Activated naive CD8-positive, alpha-beta T cell treated with anti-CD3 and anti-CD28 coated beads, Interleukin-2, amount 50 U/mL, for 24 hours (primary cell): ENCODE measurements around the gene MIAT.
A peak's percentile ranks its signal among the peaks of the same experiment; 100 is the strongest.

Source experiments
- ATAC-seq: fragments of 150-1000 bp; cut with Tn5 transposase; one replicate; pipeline ENCODE4 v1.10.0; 2021
- DNase-seq: peaks from one replicate; pipeline ENCODE4 v3.0.0; 2021
- H3K27ac Mint-ChIP-seq: one replicate; pipeline ENCODE4 v1.8.0; 2021; ENCODE audit warnings: mild to moderate bottlenecking, mixed read lengths
- H3K27me3 Mint-ChIP-seq: one replicate; pipeline ENCODE4 v1.8.0; 2021; ENCODE audit warnings: mixed read lengths
- H3K36me3 Mint-ChIP-seq: one replicate; pipeline ENCODE4 v1.8.0; 2021; ENCODE audit warnings: low read depth, mixed read lengths
- H3K4me1 Mint-ChIP-seq: one replicate; pipeline ENCODE4 v1.8.0; 2021; ENCODE audit warnings: mixed read lengths
- H3K4me3 Mint-ChIP-seq: one replicate; pipeline ENCODE4 v1.8.0; 2021; ENCODE audit warnings: mild to moderate bottlenecking, moderate library complexity, mixed read lengths
- H3K9me3 Mint-ChIP-seq: one replicate; pipeline ENCODE4 v1.8.0; 2021; ENCODE audit warnings: mixed read lengths

Gene MIAT

GRCh38 chr22:26671317-26672059 is 14.1 kb downstream of the MIAT start:
- DNase-seq (peak; percentile 79), ATAC-seq (peak; percentile 60)
- peaks cover 77% of the 10 kb centered on the region for H3K4me1 Mint-ChIP-seq
- H3K27me3 Mint-ChIP-seq: no peaks in the 10 kb centered on the region
- H3K36me3 Mint-ChIP-seq: no peaks in the 10 kb centered on the region
- peak overlapping the region; percentile 96 for H3K27ac Mint-ChIP-seq
- no peaks in the 10 kb centered on the region for H3K9me3 Mint-ChIP-seq
- H3K4me3 Mint-ChIP-seq: peak overlapping the region; percentile 88

GRCh38 chr22:26672060-26672471 is 14.7 kb downstream of the MIAT start:
- ATAC-seq (peak; percentile 18), DNase-seq (no peak)
- H3K27ac Mint-ChIP-seq: peak overlapping the region; percentile 96

GRCh38 chr22:26672590-26673468 is 15.4 kb downstream of the MIAT start:
- Mint-ChIP-seq H3K4me3 (peak overlapping the region; percentile 88), H3K9me3 (no peaks in the 10 kb centered on the region), H3K36me3 (peaks cover 2% of the 10 kb centered on the region), H3K27ac (peak overlapping the region; percentile 96), H3K27me3 (no peaks in the 10 kb centered on the region), H3K4me1 (peaks cover 79% of the 10 kb centered on the region)
- DNase-seq (peak; percentile 93), ATAC-seq (peak; percentile 76)

More at GRCh38 chr22:26672060-26672471, 14.7 kb downstream of the MIAT start:
- Mint-ChIP-seq H3K27me3 (no peaks in the 10 kb centered on the region), H3K9me3 (no peaks in the 10 kb centered on the region), H3K4me3 (peak overlapping the region; percentile 88), H3K36me3 (no peaks in the 10 kb centered on the region), H3K4me1 (peaks cover 79% of the 10 kb centered on the region)

GRCh38 chr22:26673486-26673885 is 16.1 kb downstream of the MIAT start:
- no peak for ATAC-seq
- peaks cover 2% of the 10 kb centered on the region for H3K36me3 Mint-ChIP-seq

DNA sequence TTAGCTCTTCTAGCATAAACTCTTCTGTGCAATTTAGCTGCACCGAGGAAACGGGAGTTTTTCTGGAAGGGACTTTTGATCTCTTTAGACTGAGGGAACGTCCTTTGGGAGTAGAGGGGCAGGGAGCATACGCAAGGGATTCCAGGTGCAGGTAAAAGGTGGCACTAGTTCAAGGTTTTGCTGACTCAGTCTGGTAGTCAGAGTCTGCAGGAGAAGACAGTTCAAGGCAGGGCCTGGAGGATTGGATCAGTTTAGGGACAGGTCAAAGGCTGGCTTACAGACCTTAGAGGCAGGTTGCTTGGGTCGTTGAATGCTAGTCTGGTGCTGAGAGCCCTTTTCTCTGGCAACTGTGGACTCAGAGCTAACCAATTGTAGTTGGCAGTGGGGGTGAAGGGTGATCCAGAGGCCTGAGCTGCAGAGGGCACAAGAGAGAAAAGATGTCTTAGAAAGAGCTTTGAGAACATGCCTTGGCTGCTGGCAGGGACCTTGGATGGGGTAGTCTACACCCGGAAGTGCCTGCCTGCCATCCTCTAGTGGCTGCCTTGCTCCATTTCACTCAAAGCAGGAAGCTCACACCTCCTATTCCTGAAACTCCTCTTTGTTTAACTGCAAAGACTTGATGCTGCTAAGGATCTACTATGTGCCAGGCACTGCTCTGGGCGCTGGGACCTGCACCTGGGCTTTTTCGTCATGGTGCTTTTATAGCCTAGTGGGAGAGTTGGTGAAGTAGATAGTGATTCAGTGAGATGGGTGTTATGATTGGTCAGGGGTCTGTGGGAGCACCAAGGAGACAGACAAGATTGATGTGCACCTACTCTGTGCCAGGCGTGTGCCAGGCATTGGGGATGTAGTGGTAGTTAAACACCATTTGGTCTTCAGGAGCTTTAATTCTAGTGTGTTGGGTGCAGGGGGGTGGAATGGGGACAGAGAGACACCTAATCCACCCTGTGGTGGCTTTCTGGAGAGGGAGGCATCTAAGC is 17.1 kb downstream of the MIAT start:
- peak overlapping the region; percentile 88 for H3K4me3 Mint-ChIP-seq
- peak; percentile 32 for DNase-seq
- peaks cover 2% of the 10 kb centered on the region for H3K36me3 Mint-ChIP-seq

More at GRCh38 chr22:26673486-26673885, 16.1 kb downstream of the MIAT start:
- H3K27me3 Mint-ChIP-seq: no peaks in the 10 kb centered on the region
- DNase-seq: peak; percentile 34
- peak overlapping the region; percentile 96 for H3K27ac Mint-ChIP-seq
- peaks cover 85% of the 10 kb centered on the region for H3K4me1 Mint-ChIP-seq
- H3K4me3 Mint-ChIP-seq: peak overlapping the region; percentile 88
- H3K9me3 Mint-ChIP-seq: no peaks in the 10 kb centered on the region

DNA sequence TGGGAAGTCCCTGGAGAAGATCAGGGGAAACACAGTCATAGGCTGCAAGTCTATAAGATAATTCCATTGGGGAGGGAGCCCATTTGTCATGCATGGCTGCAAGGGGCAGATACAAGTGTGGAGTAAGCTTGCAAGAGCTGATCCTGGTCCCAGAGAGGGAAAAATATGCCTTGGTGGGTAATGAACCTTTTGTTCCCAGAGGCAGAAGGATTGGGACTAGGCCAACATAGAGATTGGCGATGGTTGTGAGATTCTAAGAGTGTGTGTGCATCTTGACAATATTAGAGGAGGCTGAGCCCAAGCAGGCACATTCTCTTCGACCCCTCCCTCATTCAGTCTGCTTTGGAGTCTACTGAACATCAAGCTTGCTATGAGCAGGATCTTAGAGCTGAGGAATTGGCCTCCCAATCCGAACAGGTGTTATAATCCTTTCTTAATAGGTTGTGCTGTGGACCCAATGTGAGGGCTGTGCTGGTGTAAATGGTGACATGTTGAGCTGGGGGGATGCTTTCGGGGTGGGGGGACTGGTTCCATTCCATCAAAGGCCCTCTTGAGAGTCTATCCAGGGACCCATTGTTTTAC is 18.4 kb downstream of the MIAT start:
- no peaks in the 10 kb centered on the region for H3K9me3 Mint-ChIP-seq
- peaks cover 4% of the 10 kb centered on the region for H3K36me3 Mint-ChIP-seq
- H3K4me3 Mint-ChIP-seq: peak overlapping the region; percentile 88
- DNase-seq (no peak), ATAC-seq (no peak)
- peak overlapping the region; percentile 96 for H3K27ac Mint-ChIP-seq
- no peaks in the 10 kb centered on the region for H3K27me3 Mint-ChIP-seq
- H3K4me1 Mint-ChIP-seq: peaks cover 77% of the 10 kb centered on the region

More for the DNA sequence above, 17.1 kb downstream of the MIAT start:
- Mint-ChIP-seq H3K9me3 (no peaks in the 10 kb centered on the region), H3K27me3 (no peaks in the 10 kb centered on the region), H3K27ac (peak overlapping the region; percentile 96), H3K4me1 (peaks cover 86% of the 10 kb centered on the region)
- no peak for ATAC-seq

GRCh38 chr22:26677217-26677616 is 19.8 kb downstream of the MIAT start:
- H3K27ac Mint-ChIP-seq: no peak overlapping the region

DNA sequence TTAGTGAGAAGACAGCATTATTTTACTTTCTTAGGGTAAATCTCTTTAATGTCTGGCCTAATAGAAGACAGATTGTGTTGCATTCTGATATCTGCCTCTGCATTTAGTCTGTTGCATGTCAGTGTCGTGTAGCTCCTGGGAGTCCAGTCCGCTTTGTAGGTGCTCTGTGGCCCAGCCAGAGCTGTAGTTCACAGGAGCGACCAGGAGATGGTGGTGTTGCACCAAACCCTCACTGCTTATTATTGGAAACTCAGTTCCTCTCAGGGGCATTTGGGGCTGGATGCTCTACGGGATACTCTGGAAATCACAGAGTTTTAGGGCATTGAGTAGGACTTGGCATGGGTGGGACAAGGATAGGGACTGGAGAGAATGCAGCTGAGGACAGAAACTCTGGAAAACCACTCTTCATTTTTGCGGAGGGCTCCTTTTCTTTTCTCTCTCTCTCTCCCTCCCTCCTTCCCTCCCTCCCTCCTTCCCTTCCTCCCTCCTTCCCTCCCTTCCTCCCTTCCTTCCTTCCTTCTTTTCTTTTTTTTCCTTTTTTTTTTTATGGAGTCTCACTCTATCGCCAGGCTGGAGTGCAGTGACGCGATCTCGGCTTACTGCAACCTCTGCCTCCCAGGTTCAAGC is 21.7 kb downstream of the MIAT start:
- Mint-ChIP-seq H3K4me1 (peaks cover 53% of the 10 kb centered on the region), H3K27me3 (no peaks in the 10 kb centered on the region), H3K36me3 (peaks cover 20% of the 10 kb centered on the region), H3K9me3 (no peaks in the 10 kb centered on the region), H3K27ac (peak overlapping the region; percentile 8), H3K4me3 (no peak overlapping the region)
- ATAC-seq (peak; percentile 70), DNase-seq (peak; percentile 80)

More at GRCh38 chr22:26677217-26677616, 19.8 kb downstream of the MIAT start:
- H3K36me3 Mint-ChIP-seq: peaks cover 13% of the 10 kb centered on the region
- ATAC-seq: no peak
- H3K4me1 Mint-ChIP-seq: peaks cover 64% of the 10 kb centered on the region
- H3K27me3 Mint-ChIP-seq: no peaks in the 10 kb centered on the region
- no peak overlapping the region for H3K4me3 Mint-ChIP-seq
- no peaks in the 10 kb centered on the region for H3K9me3 Mint-ChIP-seq
- DNase-seq: no peak

DNA sequence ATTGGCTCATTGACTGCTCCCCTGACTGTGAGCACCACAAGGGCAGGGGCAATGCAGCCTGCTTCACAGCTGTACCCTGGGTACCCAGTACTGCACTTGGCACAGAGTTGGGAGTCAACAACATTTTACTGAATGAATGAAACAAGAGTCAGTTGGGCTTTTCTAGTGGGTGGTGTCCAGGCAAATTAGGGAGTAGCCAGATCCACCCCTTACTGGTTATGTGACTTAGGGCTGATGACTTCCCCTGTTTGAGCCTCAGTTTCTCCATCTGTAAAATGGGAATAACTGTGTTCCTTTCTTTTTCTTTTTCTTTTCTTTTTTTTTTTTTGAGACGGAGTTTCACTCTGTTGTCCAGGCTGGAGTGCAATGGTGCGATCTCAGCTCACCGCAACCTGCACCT is 23.1 kb downstream of the MIAT start:
- no peak overlapping the region for H3K4me3 Mint-ChIP-seq
- peaks cover 20% of the 10 kb centered on the region for H3K36me3 Mint-ChIP-seq
- no peaks in the 10 kb centered on the region for H3K27me3 Mint-ChIP-seq
- H3K9me3 Mint-ChIP-seq: no peaks in the 10 kb centered on the region
- H3K4me1 Mint-ChIP-seq: peaks cover 39% of the 10 kb centered on the region
- no peak overlapping the region for H3K27ac Mint-ChIP-seq
- ATAC-seq (no peak), DNase-seq (no peak)

- no peak overlapping the region for H3K27ac Mint-ChIP-seq
- no peaks in the 10 kb centered on the region for H3K9me3 Mint-ChIP-seq
- DNase-seq (no peak), ATAC-seq (no peak)
- H3K4me3 Mint-ChIP-seq: no peak overlapping the region
- H3K4me1 Mint-ChIP-seq: peaks cover 30% of the 10 kb centered on the region
- no peaks in the 10 kb centered on the region for H3K27me3 Mint-ChIP-seq
- peaks cover 20% of the 10 kb centered on the region for H3K36me3 Mint-ChIP-seq
Observed at GRCh38 chr22:26681395-26681821, 24.0 kb downstream of the MIAT start.

GRCh38 chr22:26684168-26684567 is 26.8 kb downstream of the MIAT start:
- peaks cover 21% of the 10 kb centered on the region for H3K36me3 Mint-ChIP-seq
- H3K4me1 Mint-ChIP-seq: peaks cover 17% of the 10 kb centered on the region
- no peaks in the 10 kb centered on the region for H3K9me3 Mint-ChIP-seq
- H3K4me3 Mint-ChIP-seq: no peak overlapping the region
- ATAC-seq (no peak), DNase-seq (no peak)
- no peaks in the 10 kb centered on the region for H3K27me3 Mint-ChIP-seq
- no peak overlapping the region for H3K27ac Mint-ChIP-seq

DNA sequence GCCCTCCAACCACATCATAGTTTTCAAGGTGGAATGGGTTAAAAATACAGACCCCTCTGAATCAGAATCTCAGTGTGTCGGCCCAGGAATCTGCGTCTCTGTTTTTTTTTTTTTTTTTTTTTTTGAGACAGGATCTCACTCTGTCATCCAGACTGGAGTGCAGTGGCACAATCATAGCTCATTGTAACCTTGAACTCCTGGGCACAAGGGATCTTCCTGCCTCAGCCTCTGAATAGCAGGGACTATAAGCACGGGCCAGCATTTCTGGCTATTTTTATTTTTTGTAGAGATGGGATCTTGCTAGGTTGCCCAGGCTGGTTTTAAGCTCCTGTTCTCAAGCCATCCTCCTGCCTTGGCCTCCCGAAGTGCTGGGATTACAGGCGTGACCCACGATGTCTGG is 28.2 kb downstream of the MIAT start:
- DNase-seq: no peak
- no peak for ATAC-seq
- H3K27ac Mint-ChIP-seq: no peak overlapping the region
- no peaks in the 10 kb centered on the region for H3K9me3 Mint-ChIP-seq
- H3K27me3 Mint-ChIP-seq: no peaks in the 10 kb centered on the region
- peaks cover 19% of the 10 kb centered on the region for H3K36me3 Mint-ChIP-seq
- no peak overlapping the region for H3K4me3 Mint-ChIP-seq
- H3K4me1 Mint-ChIP-seq: peaks cover 20% of the 10 kb centered on the region

- H3K36me3 Mint-ChIP-seq: peaks cover 9% of the 10 kb centered on the region
Observed at GRCh38 chr22:26687439-26687838, 30.1 kb downstream of the MIAT start.

More at GRCh38 chr22:26687439-26687838, 30.1 kb downstream of the MIAT start:
- H3K27me3 Mint-ChIP-seq: no peaks in the 10 kb centered on the region
- ATAC-seq (no peak), DNase-seq (no peak)
- H3K9me3 Mint-ChIP-seq: no peaks in the 10 kb centered on the region
- no peak overlapping the region for H3K27ac Mint-ChIP-seq
- H3K4me1 Mint-ChIP-seq: peaks cover 29% of the 10 kb centered on the region
- no peak overlapping the region for H3K4me3 Mint-ChIP-seq
